Hindlimb muscle (tissue), 1 donor: ENCODE data around the gene PREX1. TPM values are rescaled to one million over a fixed set of nuclear protein-coding genes. Genes with fewer than 3 reads are reported as not detected.

ENCODE experiments used
- DNase-seq: peaks from one replicate; pipeline ENCODE4 v3.0.0-alpha.2; 2013
- polyA plus RNA-seq: library from polyadenylated mRNA; unstranded; fragments of 120-200 nt; gene quantifications from one replicate; pipeline ENCODE4 v1.2.1, GENCODE V29; 2013; ENCODE audit not compliant: insufficient read length

PREX1 gene
- polyA plus RNA-seq, 1 donor = 20.0 TPM

DNA sequence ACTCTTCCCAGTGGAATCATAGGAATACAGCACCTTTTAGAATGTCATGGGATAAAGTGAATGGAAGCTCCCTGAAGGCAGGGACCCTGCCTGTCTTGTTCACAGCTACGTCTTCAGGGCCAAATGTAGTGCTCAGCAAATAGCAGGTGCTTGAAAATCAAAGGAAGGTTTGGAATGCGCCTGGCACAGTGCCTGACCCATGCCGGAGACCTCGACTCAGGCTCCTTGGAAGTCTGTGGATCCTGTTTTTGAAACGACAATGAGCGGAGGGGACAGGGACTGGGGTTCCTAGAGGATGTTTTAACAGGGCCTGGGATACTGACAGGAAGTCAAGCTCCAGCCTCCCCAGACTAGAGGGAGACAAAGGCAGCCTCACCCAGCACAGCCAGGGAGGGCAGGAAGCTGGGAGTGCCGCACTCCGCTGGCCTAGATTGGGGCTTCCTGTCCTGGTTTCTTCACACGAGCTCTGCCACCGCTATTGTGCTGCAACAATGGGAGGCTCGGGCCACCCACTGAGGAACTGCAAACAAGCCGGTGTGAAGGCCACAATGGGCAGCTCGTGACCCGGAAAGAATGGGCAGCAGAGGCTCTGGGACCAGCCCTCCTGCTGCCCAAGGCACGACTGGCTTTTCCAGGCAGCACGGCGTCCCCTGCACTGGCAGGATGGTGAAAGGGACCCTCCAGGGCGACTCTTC is 76.7 kb downstream of the PREX1 start:
- DNase-seq = no peak

DNA sequence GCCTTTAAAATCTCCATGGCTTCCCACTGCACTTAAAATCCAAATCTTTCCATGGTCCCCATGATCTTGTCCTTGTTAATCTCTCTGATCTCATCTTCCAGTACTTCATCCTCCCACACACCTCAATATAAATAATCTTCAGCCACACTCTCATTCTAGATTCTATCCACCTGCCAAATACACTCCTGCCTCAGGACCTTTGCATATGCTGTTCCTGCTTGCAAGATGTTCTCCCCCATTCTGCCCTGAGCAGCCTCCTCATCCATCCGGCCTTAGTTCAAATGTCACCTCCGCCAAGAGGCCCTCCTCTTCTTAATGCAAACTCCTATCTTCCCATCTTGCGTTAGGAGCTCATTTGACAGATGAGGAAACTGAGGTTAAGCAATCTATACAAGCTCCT is 77.4 kb downstream of the PREX1 start:
- DNase-seq = no peak

DNA sequence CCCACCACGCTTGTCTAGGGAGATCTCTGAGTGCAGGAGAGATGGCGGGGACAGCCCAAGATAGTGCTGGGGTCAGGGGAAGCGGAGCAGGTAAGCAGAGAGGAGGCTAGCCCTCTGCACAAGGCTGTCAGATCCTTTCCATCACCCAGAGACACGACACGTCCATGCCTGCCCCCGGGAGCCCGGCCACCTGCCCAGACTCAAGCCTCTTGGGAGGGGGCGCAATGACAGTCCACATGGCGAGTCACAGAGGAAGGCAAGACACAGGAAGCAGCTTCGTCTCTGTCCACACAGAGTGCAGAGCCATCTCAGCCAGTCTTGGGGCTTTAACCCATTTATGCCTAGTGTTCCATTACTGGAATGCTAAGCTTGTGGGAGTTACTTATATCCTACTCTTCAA is 78.4 kb downstream of the PREX1 start:
- no peak for DNase-seq

DNA sequence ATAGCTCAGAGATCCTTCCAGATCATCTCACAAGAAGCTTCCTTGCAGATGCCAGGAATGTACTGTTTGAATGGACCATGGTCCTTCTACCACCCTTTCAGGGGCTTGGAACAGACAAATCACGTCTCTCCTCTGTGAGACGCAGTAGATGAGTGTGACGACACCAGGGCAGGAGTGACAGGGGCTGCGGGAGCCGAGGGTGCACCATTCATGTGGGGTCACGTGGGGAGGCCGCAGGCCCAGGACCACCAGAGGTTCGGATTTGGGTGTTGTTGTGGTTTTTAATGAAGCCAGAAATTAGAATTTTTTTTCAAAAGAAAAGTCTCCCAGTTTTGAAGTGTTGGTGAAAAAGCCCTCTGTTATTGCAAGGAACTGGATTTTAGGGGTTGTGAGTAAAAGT is 79.2 kb downstream of the PREX1 start:
- no peak for DNase-seq

DNA sequence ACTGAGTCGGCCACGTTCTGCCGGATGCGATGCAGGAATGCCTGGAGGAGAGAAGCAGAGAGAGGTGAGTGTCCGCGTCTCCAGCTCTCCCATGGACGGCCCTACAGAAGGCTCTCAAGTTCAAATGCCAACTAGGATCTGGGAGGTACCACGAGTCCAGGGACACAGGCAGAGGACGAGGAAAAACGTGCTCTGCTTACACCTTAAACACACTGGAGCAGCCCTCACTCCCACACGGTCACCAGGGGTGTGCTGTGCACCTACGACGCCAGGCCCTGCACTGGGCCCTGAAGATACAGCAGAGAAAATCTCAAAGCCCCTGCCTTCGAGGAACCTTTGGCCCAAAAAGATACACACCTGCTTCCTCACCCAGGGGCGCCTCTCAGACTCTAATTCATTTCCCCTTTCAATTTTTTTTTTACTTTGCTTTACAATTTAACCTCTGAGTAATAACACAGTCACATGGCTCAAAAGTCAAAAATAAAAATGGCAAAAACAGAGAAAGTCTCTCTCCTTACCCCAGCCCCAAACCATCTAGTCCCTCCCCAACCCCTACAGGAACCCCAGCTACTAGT is 79.9 kb downstream of the PREX1 start:
- no peak for DNase-seq

DNA sequence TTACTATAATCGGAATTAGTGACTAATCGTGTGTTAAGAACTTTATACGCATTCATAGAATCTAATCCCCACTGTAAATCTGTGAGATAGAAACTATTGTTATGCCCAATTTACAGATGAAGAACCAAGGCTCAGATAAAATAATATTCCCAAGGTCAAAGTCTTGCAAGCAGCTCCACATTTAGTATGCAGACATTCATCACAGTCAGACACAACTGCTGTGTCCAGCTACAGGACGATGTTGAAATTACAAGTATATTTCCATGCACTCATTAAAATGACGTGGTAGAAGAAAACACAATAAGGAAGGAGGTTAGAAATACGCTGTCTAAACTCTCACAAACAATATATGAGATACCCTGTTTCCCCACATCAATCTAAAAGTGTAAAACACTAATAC is 82.5 kb downstream of the PREX1 start:
- DNase-seq = no peak

DNA sequence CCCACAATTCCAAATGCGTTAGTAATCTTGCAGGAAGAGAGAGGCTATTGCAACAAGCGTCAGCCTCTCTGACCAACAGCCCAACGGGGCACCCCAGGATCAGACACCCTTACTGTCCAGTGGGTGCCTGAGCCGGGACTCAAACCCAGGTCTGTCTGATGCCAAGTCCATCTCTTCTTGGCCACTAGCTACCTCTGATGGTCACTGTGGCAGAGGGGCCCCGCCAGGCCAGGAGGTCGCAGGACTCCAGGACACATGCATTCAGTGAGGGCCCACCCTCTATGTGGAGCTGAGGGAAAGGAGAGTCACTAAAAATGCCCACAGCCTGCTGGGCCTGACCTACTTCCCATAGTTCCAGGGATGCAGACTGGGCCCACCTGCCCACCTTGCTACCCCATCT is 83.3 kb downstream of the PREX1 start:
- no peak for DNase-seq

DNA sequence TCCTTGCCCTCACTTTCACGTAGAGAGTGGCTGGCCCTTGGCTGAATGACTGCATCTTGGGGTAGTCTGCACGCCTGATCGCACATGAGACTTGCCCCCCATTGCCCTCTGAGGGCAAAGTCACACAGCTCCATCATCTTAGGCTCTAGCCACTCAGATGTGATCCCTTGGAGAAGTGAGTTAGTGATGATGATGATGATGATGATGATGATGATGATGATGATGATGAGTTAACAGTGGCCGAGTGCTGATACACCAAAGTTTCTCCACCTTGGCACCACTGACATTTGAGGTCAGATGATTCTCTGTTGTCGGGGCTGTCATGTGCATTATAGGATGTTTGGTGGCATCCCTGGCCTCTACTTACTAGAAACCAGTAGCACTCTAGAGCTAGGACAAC is 84.0 kb downstream of the PREX1 start:
- DNase-seq = no peak

DNA sequence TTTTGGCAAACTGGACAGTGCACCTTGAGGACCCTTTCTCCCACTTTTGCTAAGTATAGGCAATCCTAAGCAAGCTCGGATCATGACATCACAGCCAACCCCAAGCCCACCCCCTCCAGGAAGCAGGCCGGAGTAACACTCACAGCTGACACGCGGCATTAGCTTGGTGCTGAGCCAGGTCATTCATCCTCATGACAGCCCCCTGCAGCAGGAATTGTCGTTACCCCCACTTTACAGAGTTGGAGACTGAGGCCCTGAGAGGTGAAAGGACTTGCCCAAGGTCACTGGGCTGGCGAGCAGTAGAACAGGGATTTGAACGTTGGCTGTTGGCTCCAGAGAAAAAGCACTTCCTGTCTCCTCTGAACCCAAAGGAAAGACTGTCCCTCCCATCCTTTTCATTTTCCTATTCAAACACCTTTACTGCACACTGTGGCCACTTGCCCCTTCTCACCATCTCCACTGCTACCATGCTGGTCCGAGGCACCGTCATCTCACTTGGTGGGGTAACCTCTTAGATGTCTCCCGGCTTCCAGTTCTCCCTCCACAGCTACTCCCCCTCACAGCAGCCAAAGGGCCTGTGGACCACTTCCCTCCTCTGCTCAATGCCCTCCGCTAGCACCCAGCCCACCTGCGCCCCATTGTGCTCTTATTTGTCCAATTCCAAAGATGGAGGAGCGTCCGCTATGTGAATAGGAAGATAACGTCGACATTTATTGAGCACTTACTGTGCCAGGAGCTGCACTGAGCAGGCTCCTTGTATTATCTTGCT is 84.7 kb downstream of the PREX1 start:
- DNase-seq = no peak

DNA sequence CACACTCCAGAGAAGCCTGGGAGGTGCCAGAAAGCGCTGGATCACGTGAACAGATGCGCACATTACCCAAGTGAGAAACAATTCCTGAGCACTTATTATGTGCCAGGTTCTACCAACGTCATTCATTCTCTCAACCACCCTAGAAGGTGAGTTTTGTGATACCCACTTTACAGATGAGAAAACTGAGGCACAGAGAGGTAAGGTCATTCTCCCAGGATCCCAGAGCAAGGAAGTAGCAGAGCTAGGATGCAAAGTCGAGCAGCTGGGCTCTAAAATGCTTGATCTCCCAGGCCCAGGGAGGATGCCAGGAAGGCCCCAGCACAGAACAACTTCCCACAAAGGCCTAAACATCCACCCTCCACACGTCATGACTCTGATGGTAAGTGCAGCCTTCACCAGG is 85.6 kb downstream of the PREX1 start:
- no peak for DNase-seq

DNA sequence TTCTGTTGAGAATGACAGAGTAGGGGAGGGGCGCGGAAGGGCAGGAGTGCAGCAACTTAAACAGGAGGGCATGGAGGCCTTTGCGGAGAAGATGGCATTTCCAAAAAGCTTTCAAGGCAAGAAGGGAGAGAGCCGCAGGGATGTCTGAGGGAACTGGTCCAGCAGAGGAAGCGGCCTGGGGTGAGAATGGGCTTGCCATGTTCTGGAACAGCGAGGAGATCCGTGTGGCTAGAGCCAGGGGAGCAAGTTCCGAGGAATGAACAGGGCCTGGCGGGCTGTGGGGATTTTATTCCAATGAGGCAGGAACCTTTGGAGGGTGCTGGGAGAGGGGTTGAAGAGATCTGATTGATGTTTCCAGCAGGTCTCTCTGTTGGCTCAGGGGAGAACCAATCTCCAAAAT is 86.1 kb downstream of the PREX1 start:
- no peak for DNase-seq

DNA sequence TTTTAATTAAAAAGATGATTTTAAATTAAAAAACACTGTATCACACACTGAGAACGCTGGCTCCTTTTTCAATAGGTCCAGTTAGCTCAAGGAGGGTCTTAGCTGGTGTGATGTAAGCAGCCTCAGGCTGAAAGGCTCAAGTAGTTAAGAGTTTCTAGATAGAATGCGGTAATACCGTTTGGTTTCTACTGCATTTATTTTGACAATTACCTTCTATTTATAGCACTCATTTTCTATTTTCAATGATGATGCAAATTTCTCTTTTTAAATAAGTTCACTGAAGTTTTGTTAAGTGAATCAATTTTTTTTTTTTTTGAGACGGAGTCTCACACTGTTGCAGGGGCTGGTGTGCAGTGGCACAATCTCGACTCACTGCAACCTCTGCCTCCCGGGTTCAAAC is 87.1 kb downstream of the PREX1 start:
- no peak for DNase-seq

DNA sequence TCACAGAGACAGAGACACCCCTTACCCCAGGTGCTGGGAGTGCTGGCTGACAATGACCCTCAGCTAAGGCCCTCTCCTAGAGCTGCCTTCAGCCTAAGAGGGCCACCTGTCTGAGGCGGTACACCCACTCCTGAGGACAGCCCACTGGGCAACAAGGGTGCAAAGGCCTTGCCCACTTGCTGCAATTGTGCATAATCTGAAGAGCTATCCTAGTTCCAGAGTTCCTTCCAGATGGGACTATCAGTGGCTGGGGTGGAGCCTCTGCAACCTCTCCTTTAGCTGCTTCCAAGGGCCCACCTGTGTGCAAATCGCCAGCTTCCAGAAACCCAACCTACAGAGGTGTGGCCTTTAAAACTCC is 87.5 kb downstream of the PREX1 start:
- DNase-seq = no peak

DNA sequence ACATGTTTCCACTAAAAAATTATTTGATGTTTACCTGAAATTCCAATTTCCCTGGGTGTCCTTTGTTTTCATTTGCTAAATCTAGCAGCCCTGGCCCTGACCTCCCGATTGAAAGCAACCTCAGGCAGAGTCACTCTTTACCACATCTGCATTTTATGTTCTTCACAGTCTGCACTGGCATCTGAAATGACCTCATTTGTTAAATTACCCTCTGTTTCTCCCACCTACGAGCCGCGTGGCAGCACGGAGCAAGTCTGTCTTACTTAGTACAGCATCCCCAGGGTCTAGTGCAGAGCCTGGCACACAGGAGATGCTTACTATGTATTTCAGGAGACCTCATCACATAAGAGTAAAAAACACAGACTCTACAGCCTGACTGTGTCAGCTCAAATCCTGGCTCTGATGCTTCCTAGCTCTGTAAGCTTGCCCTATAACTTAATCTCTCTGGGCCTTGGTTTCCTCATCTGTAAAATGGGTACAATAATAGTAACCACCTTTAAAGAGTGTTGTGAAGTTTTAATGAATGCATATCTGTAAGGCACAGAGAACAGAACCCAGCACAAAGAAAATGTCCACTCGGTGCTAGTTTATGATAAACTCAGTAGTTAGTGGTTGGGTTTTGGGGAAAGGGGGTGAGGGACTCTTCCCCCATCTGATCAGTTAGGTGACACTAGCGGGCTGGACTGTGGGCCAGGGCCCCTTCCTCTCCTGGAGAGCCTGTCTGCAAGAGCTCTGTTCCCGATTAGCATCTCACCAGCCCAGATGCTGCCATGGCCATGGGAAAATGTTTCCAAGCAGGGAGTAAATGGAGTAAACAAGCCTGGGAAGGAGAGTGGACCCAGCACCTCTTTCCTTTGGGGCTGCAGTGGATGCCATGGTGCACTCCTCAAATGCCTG is 88.2 kb downstream of the PREX1 start:
- DNase-seq = no peak

DNA sequence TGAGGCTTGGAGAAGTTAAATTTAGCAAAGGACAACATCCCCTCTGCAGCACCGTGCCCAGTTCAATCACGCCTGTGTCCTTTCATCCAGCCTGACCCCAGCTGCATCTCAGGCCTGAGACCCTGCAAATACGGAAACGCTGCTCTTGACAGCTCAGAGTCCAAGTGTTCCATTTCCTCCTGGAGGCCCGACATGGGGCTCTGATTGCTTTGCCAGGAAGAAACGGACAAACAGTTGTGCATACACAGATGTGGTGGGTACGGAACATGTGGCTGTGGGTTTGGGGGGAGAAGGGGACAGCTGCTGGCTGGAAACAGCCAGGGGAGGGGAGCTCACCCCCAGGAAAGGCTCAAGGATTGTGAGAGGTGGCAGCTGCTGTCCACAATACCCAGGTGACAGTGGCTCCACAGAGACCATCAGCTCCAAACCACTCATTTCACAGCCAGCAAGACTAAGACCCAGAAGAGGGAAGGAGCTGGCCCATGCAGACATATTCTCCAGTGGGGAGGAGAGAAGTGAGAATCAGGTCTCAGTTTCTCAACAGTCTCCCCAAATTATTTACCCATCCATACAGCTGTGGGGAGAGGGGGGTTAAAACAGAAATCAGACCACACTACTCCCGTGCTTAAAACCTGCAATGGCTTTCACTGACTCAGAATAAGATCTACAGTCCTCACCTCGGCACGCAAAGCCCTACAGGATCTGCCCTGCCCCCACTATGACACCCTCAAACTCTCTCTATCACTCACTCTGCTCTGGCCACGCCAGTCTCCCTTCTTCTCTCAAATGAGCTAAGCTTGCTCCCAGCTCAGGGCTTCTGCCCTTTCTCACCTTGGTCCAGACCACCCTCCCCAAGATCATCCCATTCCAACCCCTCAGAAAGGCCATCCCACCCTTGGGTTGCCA is 89.1 kb downstream of the PREX1 start:
- no peak for DNase-seq

DNA sequence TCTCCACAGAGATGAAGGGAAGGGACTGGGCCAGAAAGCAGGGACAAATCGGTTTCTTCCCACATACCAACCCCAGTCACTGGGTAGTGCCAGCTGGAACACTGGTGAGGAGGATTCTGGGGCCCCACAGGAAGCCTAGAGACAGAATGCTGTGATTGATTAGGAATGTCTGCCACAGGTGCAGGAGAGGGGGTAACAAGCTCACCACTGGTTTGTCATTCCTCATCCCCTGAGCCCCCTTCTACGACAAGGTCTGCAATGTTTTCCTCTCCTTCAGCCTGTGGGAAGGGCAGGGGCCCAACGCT is 89.8 kb downstream of the PREX1 start:
- no peak for DNase-seq

DNA sequence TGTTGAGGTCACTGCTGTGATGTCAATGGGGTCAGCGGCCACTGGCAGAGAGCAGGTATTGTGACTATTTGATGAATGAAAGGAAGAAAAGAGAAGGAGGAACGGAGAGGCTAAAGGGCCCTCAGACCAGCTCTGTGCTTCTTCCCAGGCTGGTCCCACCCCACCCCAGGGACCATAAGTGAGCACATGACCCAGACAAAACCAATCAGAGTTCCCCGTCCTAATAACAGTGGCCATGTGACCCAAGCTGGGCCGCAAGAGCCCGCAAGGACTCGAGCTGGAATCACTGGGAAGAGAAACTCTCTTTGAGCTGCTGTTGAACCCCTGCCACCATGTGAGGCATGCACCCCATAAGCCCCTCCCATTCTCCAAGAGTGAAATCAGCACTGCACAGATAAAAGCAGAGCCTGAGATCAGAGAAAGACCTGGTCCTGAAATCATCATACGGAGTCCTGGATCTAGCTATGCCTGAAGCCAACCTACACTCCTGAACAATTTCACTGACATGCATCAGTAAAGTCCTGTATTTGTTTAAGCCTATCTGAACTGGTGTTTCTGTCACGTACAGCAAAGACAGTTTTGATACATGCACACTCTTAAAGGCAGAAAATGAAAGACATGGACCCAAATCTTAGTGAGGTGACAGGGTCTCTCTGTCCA is 90.2 kb downstream of the PREX1 start:
- no peak for DNase-seq

DNA sequence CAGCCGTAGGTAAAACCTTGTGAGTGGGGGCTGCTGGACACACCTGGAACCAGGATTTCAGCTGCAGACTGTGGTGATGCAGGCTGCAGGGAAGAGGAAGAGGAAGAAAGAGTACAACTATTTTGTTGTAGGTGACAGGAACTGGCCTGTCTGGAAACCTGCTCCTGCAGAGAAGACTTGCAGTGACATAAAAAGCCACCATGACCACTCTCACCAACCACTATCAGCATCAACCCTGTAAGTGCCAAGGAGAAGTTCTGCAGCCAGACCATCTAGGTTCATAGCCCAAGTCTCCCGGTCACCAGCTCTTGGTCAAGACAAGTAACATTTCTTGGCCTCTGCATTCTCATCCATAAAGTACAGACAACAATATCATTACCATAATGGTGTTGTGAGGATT is 91.2 kb downstream of the PREX1 start:
- DNase-seq = no peak

DNA sequence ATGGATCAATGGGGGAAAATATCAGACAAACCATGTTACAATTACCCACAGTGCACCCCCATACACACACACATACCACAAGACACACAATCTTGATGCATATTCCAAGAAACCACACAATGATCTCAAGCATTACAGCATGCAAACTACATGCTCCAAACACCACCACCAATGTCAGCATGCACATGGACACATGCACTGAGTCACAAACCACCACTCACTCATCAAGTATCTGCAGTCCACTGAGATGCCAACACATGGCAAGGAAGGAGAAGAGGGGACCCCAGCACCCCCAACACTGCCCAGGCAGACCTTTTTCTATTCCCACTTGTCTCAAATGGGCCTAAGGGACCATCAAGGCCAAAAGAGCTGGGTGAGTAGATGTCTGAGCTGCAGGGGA is 91.6 kb downstream of the PREX1 start:
- no peak for DNase-seq

DNA sequence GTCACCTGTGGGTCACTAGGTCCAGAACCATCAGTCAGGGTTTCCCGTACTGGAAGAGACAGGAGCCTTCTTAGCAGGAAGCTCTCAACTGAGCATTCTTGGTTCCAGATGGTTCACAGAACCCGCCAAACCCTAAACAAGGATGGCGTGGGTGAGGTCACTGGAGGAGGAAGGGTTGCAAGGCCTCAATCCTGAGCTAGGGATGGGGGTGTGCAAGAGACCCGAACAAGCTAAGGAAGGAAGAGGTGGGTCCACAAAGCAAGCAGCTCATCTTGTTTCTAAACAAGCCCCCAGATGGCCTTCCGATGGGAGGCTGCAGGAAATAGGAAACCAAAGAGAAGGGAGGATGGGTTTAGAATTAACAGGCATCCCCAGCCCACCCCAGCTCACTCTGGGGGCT is 92.7 kb downstream of the PREX1 start:
- no peak for DNase-seq

DNA sequence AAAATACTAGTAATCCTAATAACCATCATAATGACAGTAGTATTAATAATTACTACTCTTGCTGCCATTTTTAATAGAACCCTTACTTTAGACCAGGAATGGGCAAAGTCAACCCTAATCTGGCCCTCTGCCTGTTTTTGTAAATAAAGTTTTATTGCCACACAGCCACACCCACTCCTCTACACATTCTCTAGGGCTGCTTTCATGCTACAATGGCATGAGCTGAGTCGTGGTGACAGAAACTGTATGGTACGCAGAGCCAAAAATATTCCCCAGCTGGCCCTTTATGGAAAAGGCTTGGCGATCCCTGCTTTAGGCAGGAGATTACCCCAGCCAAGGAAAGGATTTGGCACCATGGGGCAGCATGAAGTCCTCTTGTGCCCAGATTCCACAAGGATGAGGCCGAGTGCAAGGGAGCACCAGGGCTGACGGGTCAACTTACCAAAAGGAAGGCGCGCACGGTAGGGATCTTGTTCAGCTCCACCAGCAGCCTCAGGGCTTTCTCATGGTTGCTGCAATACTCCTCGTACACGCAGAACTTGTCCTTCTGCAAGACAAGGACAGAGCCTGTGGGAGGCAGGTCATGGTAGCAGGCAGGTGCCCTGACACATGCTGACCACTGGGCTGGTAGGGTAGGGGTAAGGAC is 93.6 kb downstream of the PREX1 start:
- DNase-seq = no peak
